NK-92 (cell line): ENCODE measurements around the gene SPSB3.

Source experiments
- DNase-seq: peaks from one replicate; lab custom pipeline; 2025; ENCODE audit not compliant: unreplicated experiment; lab: John Stamatoyannopoulos, UW

SPSB3 gene

DNA sequence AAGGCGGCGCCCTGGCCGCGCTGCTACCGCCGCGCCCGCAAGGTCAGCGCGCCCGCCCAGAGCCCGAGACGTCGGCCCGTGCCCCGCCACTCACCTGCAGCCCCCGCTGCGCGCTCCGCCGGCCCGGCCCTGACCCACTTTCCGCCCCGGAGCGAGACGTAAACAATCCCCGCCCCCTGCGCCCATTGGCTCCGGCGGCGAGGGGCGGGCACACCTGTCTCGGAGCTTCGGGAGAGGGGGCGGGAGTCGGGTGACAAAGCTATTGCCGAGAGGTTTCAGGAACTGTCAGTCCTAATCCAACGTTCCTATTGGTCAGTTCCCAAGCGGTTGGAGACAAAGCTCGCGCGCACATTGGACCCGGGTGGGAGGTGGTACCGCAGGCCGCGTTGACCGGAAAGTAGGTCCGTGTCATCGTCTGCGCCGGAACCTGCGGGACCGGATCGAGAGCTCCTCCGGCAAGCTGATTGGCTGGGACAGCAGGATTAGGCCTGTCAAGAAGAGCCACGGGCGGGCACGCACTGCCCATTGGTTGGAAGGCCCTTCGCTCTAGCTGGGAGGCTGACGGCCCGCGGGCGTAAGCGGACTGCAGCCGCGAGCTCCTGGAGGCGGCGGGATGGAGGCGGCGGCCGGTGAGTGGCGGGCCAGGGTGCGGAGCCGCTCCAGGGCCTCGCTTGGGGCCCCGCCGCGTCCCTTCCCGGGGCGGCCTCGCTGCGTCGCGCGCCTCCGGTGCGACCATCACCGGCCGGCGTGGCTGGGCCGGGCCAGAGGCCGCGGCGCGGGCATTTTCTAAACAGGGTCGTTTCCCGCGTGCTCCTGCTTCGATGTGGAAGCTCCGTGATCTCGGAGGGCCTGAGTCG is at the start of gene SPSB3, which contains the start of gene NUBP2:
Gene SPSB3 (minus strand): TSS at position 164 of the 857 bp plus-strand sequence. CDS start 1,088 bp downstream, outside the sequence.
Gene NUBP2 (plus strand): TSS at position 553 of the 857 bp plus-strand sequence. CDS start 61 bp downstream, at position 614.
- DNase-seq = peak; percentile 85

- no peak for DNase-seq
These were observed 49.1 kb upstream of the SPSB3 start for GRCh38 chr16:1831186-1832075.

- no peak for DNase-seq
These were observed 47.8 kb upstream of the SPSB3 start for GRCh38 chr16:1830213-1830612.

- no peak for DNase-seq
These were observed 46.5 kb upstream of the SPSB3 start for GRCh38 chr16:1828645-1829410.

- peak; percentile 36 for DNase-seq
These were observed 44.6 kb upstream of the SPSB3 start, which contains the start of the genes FAHD1 and HAGH for GRCh38 chr16:1826691-1827573. Gene FAHD1, plus strand, starts transcription at chr16:1827206. Its CDS starts 33 bp downstream, at chr16:1827239. Gene HAGH, minus strand, starts transcription at chr16:1826825. Its CDS starts 38 bp downstream, at chr16:1826787.

DNA sequence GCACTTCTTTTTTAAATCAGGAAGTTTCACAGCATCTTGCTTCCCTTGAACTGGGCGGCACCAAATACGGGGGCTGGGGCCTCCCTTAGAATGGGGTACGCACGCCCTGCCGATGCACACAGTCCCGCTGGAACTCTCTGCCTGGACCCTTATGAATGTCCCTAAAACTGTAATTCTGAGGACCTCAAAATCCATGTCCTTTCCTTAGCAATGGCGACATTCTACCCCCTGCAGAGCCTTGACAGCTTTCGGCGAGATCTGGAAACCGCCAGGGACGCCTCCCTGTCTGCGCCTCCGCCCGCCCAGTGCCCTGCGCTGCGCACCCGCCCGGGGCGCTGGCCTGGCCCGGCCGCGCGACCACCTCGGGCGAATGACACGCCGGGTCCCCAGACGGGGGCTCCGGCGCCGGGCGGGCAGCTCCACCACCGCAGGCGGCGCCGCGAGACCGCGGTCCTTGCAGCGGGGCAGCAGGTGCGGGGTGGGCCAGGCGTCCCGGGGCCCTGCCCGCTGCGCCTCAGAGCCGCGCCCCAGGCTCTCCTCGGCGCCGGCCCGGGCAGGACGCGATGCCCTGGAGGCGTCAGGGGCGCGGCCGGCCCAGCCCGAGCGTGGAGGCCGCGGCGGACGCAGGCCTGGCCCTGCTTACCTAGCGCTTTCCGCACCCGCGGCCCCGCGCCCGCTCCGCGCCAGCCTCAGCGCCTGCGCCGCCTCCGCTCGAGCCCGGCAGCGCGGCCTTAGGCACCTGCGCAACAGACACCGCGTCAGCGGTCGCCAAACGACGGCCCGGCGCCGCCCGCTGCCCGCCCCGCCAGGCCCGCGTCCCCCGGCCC is 43.7 kb upstream of the SPSB3 start:
- DNase-seq = no peak

- DNase-seq = no peak
These were observed 43.1 kb upstream of the SPSB3 start for GRCh38 chr16:1825381-1825863.

GRCh38 chr16:1823821-1824220 is 41.5 kb upstream of the SPSB3 start:
- DNase-seq = no peak

- no peak for DNase-seq
These were observed 40.4 kb upstream of the SPSB3 start for GRCh38 chr16:1822801-1823200.

DNA sequence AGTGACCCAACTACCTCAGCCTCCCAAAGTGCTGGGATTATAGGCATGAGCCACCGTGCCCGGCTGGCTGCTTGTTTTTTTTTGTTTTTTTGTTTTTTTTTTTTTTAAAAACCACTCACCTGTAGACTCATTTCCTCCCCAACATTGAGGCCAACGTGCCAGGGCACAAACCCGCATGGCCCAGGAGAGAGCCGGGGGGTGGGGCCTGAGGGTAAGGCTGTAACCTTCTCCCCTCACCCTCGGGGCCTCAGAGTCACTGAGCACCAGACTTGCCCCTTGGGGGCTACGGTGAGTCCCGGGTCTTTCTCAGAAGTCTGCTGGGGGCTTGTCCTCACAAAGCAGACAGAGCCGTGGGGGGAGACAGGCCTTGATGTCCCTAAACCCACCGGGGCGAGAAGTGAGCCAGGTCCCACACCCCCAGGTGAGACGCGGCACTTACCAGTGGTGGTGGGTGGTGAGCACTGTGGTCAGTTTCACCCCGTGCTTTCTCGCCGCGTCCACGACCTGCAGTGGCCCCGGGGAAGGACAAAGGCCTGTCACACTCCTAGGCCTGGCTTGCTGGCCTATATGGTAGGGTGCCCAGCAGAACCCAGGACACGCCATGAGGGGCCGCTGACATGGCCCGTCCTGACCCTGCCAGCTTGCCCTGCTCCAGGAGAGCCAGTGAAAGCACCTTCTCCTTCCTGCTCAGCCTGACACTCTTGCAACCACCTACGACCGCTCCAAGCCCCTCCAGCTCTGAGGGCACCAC is 39.7 kb upstream of the SPSB3 start:
- no peak for DNase-seq

GRCh38 chr16:1820946-1821290 is 38.5 kb upstream of the SPSB3 start:
- no peak for DNase-seq

GRCh38 chr16:1820096-1820945 is 38.0 kb upstream of the SPSB3 start:
- no peak for DNase-seq

- DNase-seq = no peak
These were observed 37.2 kb upstream of the SPSB3 start for GRCh38 chr16:1819611-1820010.

DNA sequence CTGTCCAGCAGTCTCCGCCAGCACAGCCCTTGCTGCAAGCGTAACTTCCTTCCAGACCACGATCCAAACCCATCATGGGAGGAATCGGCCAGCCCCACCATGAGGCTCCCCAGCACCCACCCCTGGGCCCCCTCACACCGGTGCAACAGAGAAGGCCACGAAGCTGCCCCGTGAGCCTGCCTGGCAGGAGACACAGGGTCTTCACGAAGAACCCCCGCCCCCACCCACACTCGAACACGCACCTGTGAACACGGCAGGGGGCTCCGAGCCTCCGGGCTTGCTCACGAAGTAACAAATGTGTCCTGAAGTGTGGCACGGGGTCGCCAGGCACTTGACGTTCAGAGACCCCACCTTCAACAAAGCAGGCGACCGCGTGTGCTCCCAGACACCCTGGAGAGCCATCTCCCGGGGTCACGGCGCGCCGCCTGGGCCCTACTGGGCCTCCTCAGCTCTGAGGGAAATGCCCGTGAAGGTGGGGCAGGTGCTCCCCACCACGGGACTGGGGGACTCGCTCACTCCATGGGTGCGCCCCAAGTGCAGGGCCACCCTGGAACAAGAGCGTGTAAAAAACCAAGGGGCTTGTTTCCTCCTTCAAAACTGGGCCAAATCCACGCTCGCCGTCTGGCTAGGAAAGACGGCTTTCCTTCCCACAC is 36.6 kb upstream of the SPSB3 start:
- no peak for DNase-seq

GRCh38 chr16:1818204-1818872 is 36.0 kb upstream of the SPSB3 start:
- DNase-seq = no peak

DNA sequence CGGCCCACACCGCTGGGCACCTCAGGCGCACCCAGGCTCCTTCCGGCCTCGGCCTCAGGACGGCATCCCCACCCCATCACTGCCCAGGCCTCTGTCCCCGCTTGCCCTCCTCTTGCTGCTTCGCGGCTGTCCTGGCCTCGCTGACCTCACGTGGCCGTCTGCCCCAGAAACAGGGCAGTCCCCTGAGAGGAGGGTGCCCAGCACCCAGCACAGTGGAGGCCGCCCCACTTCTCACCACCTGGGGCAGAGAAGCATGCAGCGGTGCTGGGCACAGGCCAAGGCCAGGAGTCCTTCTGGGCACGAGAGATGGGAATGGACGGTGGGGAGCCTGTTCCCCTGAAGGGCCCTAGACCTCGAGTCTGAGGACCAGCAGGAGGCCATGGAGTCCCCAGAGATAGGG is 35.3 kb upstream of the SPSB3 start:
- DNase-seq = no peak
